ENCODE measurements around the gene PTGDS. TPM values are rescaled to one million over a fixed set of nuclear protein-coding genes. Genes with fewer than 3 reads are reported as not detected.

The PTGDS gene
- polyA plus RNA-seq, 1 donor from 2014 or later = 2.0 TPM

DNA sequence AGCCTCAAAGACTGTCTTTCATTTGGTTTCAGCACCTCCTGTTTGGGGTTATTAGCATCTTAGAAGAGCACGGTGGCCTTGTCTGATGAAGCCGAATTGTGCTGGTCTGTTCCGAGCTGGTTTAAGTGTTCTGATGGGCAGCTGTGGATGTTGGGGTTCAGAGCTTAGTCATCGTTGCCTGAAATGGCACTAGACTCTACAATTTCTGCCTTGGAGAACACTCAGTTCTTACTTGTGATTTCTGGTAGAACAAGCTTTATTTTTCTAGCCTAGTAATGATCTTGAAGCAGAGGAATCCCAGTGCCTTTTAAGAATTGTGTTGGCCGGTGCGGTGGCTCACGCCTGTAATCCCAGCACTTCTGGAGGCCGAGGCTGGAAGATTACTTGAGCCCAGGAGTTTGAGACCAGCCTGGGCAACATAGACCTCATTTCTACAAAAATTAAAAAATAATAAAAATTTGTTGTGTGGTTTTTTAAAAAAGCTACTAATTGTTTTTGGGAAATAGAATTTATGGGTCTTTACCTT is 40.6 kb upstream of the PTGDS start:
- no peaks in the 10 kb centered on the region for H3K27me3 ChIP-seq (ENCODE audit: insufficient read depth, low read depth, low read length)
- no peaks in the 10 kb centered on the region for H3K79me2 ChIP-seq (replicated peaks; ENCODE audit: insufficient read depth, low read length)
- H3K36me3 ChIP-seq (ENCODE audit: insufficient read depth, low read length) = peaks cover 6% of the 10 kb centered on the region
- no peaks in the 10 kb centered on the region for H3F3A ChIP-seq (ENCODE audit: insufficient read depth, low read length, poor library complexity, severe bottlenecking)
- no peaks in the 10 kb centered on the region for H3K9me3 ChIP-seq (ENCODE audit: low read length)
- H3K9me2 ChIP-seq (ENCODE audit: insufficient read depth, low read length) = no peaks in the 10 kb centered on the region
- H4K20me1 ChIP-seq (ENCODE audit: insufficient read depth) = no peaks in the 10 kb centered on the region
- H3K27ac ChIP-seq (ENCODE audit: low read length) = no peak overlapping the region
- no peak overlapping the region for H3K9ac ChIP-seq (ENCODE audit: low read length)
- no peak overlapping the region for H3K4me3 ChIP-seq (ENCODE audit: low read length)
- no peak overlapping the region for H3K4me2 ChIP-seq (ENCODE audit: low read length)
- TF ChIP-seq MXI1 (conservative IDR thresholded peaks at IDR 0.05; ENCODE audit: poor library complexity, severe bottlenecking) (no peak), RAD21 (conservative IDR thresholded peaks at IDR 0.05) (no peak), SMC3 (conservative IDR thresholded peaks at IDR 0.05; ENCODE audit: poor library complexity) (no peak)
- TF ChIP-seq, protein P1, sequence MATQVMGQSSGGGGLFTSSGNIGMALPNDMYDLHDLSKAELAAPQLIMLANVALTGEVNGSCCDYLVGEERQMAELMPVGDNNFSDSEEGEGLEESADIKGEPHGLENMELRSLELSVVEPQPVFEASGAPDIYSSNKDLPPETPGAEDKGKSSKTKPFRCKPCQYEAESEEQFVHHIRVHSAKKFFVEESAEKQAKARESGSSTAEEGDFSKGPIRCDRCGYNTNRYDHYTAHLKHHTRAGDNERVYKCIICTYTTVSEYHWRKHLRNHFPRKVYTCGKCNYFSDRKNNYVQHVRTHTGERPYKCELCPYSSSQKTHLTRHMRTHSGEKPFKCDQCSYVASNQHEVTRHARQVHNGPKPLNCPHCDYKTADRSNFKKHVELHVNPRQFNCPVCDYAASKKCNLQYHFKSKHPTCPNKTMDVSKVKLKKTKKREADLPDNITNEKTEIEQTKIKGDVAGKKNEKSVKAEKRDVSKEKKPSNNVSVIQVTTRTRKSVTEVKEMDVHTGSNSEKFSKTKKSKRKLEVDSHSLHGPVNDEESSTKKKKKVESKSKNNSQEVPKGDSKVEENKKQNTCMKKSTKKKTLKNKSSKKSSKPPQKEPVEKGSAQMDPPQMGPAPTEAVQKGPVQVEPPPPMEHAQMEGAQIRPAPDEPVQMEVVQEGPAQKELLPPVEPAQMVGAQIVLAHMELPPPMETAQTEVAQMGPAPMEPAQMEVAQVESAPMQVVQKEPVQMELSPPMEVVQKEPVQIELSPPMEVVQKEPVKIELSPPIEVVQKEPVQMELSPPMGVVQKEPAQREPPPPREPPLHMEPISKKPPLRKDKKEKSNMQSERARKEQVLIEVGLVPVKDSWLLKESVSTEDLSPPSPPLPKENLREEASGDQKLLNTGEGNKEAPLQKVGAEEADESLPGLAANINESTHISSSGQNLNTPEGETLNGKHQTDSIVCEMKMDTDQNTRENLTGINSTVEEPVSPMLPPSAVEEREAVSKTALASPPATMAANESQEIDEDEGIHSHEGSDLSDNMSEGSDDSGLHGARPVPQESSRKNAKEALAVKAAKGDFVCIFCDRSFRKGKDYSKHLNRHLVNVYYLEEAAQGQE (IDR thresholded peaks at IDR 0.05; ENCODE audit: borderline replicate concordance) = no peak
- H2AFZ ChIP-seq (ENCODE audit: low read depth, low read length) = no peak overlapping the region

DNA sequence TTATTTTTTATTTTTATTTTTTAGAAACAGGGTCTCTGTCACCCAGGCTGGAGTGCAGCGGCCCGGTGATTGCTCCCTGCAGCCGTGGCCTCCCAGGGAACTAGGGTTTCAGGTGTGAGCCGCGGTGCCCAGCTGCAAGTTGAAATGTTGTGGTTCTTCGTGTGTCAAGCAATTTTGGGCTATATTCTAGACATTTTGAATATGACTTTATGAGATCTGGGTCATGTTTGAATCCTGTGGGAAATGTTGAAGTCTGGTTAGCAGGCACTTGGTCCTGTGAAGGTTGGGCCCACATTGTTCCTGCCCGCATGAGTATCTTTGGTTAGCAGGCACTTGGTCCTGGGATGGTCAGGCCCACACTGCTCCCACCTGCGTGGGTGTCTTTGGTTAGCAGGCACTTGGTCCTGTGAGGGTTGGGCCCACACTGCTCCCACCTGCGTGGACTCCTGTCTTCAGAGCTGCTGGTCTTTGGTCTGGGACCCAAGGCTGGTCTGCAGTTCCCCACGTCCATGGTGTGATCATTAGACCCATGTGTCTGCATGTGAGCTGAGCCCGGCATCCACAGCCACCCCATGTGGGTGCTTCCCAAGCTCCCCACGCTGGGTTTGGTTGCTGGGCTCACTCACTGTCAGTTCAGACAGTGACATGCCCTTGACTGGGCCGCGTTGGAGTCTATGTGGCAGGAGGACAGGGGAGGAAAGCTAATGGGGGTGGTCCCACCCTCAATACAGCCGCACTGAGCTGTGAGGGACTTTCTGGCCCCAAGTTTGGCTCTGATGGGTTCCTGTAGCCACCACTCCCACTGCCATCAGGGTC is 39.9 kb upstream of the PTGDS start:
- H3K27ac ChIP-seq (ENCODE audit: low read length) = no peak overlapping the region

More for the DNA sequence above, 39.9 kb upstream of the PTGDS start:
- H3K27me3 ChIP-seq (ENCODE audit: insufficient read depth, low read depth, low read length) = no peaks in the 10 kb centered on the region
- H3K9me3 ChIP-seq (ENCODE audit: low read length) = no peaks in the 10 kb centered on the region
- H3K36me3 ChIP-seq (ENCODE audit: insufficient read depth, low read length) = peaks cover 6% of the 10 kb centered on the region
- no peaks in the 10 kb centered on the region for H3K9me2 ChIP-seq (ENCODE audit: insufficient read depth, low read length)
- H4K20me1 ChIP-seq (ENCODE audit: insufficient read depth) = no peaks in the 10 kb centered on the region
- no peak overlapping the region for H3K4me3 ChIP-seq (ENCODE audit: low read length)
- H2AFZ ChIP-seq (ENCODE audit: low read depth, low read length) = no peak overlapping the region
- H3K9ac ChIP-seq (ENCODE audit: low read length) = no peak overlapping the region
- H3K4me2 ChIP-seq (ENCODE audit: low read length) = no peak overlapping the region
- TF ChIP-seq SMC3 (conservative IDR thresholded peaks at IDR 0.05; ENCODE audit: poor library complexity) (no peak), EZH2 (IDR thresholded peaks at IDR 0.05; ENCODE audit: borderline replicate concordance, insufficient read depth, low read length, poor library complexity, severe bottlenecking) (no peak), MXI1 (conservative IDR thresholded peaks at IDR 0.05; ENCODE audit: poor library complexity, severe bottlenecking) (no peak), EP300 (conservative IDR thresholded peaks at IDR 0.05; ENCODE audit: poor library complexity, severe bottlenecking) (no peak), POLR2AphosphoS5 (IDR thresholded peaks at IDR 0.05) (no peak), RAD21 (conservative IDR thresholded peaks at IDR 0.05) (no peak), TAF1 (IDR thresholded peaks at IDR 0.05; ENCODE audit: low read depth) (no peak)
- TF ChIP-seq, protein P2, sequence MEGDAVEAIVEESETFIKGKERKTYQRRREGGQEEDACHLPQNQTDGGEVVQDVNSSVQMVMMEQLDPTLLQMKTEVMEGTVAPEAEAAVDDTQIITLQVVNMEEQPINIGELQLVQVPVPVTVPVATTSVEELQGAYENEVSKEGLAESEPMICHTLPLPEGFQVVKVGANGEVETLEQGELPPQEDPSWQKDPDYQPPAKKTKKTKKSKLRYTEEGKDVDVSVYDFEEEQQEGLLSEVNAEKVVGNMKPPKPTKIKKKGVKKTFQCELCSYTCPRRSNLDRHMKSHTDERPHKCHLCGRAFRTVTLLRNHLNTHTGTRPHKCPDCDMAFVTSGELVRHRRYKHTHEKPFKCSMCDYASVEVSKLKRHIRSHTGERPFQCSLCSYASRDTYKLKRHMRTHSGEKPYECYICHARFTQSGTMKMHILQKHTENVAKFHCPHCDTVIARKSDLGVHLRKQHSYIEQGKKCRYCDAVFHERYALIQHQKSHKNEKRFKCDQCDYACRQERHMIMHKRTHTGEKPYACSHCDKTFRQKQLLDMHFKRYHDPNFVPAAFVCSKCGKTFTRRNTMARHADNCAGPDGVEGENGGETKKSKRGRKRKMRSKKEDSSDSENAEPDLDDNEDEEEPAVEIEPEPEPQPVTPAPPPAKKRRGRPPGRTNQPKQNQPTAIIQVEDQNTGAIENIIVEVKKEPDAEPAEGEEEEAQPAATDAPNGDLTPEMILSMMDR (IDR thresholded peaks at IDR 0.05; ENCODE audit: poor library complexity, severe bottlenecking) = no peak
- TF ChIP-seq, protein P1 (IDR thresholded peaks at IDR 0.05; ENCODE audit: borderline replicate concordance) = no peak
- no peaks in the 10 kb centered on the region for H3F3A ChIP-seq (ENCODE audit: insufficient read depth, low read length, poor library complexity, severe bottlenecking)
- H3K79me2 ChIP-seq (replicated peaks; ENCODE audit: insufficient read depth, low read length) = no peaks in the 10 kb centered on the region

Data from neural cell (in vitro differentiated cells).